H1 (cell line): Measurements from ENCODE around the gene CCDC12.

ENCODE experiments used
- EP300 ChIP-seq, 2 experiments: IDR thresholded peaks; 1 replicate in 1 of 2; 2 replicates in 1 of 2; pipeline ENCODE4 v1.6.1; 2011 to 2012; ENCODE audit warnings: low read depth in 2 of 2, low read length in 2 of 2, mild to moderate bottlenecking in 2 of 2, borderline replicate concordance in 1 of 2, inconsistent platforms in 1 of 2, moderate library complexity in 1 of 2
- FOSL1 ChIP-seq: IDR thresholded peaks from 2 replicates; pipeline ENCODE4 v1.6.1; 2011; ENCODE audit warnings: mild to moderate bottlenecking, low read depth, low read length, moderate library complexity; ENCODE audit not compliant: insufficient read depth
- HDAC2 ChIP-seq, 2 experiments: fragments of 300-600 bp in 1 of 2; sonication (generic) in 1 of 2; IDR thresholded peaks; 2 replicates each; pipeline ENCODE4 v1.6.1; 2011 to 2012; ENCODE audit warnings: low read depth in 2 of 2, low read length in 2 of 2, mild to moderate bottlenecking in 2 of 2, moderate library complexity in 2 of 2, borderline replicate concordance in 1 of 2, inconsistent platforms in 1 of 2
- RFX5 ChIP-seq: IDR thresholded peaks from 2 replicates; pipeline ENCODE4 v1.6.1; 2011; ENCODE audit warnings: low read depth, low read length, improper control_type of control experiment, borderline replicate concordance
- YY1 ChIP-seq: IDR thresholded peaks from 2 replicates; pipeline ENCODE4 v1.6.1; 2011; ENCODE audit warnings: low read depth, mild to moderate bottlenecking, low read length
- TF ChIP-seq, protein P1 (sequence below): IDR thresholded peaks from 2 replicates; pipeline ENCODE4 v1.6.1; 2011; ENCODE audit warnings: low read length, improper control_type of control experiment
- TF ChIP-seq, protein P2 (sequence below), 3 experiments: IDR thresholded peaks; 1 replicate in 2 of 3; 2 replicates in 1 of 3; pipeline versions ENCODE4 v1.5.1 to v1.6.1; 2011; ENCODE audit warnings: low read length in 3 of 3, mild to moderate bottlenecking in 3 of 3, inconsistent platforms in 2 of 3, low read depth in 1 of 3, moderate library complexity in 1 of 3; ENCODE audit not compliant: insufficient read depth in 1 of 3; ENCODE audit errors: control extremely low read depth in 1 of 3

DNA sequence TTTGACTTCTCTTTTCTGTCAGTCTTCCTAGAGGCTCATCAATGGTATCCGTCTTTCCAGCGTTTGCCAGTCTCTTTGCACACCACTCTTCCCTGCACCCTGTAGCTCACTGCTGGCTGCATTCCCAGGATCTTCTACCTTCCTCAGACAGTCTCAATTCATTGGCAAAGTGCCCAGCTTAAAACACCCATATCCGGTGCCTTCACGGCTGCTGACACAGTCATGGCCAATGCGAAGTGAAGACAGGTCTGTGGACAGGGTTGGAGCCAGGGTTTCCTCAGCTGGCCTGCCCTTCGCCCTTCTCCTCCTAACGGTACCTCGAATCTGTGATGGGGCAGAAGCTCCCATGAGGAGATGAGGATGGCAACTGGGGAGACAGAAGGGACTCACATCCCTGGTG is 62.9 kb downstream of the CCDC12 start:
- TF ChIP-seq, protein P1, sequence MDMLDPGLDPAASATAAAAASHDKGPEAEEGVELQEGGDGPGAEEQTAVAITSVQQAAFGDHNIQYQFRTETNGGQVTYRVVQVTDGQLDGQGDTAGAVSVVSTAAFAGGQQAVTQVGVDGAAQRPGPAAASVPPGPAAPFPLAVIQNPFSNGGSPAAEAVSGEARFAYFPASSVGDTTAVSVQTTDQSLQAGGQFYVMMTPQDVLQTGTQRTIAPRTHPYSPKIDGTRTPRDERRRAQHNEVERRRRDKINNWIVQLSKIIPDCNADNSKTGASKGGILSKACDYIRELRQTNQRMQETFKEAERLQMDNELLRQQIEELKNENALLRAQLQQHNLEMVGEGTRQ, result no peak
- TF ChIP-seq, protein P2, sequence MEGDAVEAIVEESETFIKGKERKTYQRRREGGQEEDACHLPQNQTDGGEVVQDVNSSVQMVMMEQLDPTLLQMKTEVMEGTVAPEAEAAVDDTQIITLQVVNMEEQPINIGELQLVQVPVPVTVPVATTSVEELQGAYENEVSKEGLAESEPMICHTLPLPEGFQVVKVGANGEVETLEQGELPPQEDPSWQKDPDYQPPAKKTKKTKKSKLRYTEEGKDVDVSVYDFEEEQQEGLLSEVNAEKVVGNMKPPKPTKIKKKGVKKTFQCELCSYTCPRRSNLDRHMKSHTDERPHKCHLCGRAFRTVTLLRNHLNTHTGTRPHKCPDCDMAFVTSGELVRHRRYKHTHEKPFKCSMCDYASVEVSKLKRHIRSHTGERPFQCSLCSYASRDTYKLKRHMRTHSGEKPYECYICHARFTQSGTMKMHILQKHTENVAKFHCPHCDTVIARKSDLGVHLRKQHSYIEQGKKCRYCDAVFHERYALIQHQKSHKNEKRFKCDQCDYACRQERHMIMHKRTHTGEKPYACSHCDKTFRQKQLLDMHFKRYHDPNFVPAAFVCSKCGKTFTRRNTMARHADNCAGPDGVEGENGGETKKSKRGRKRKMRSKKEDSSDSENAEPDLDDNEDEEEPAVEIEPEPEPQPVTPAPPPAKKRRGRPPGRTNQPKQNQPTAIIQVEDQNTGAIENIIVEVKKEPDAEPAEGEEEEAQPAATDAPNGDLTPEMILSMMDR (IDR thresholded peaks at IDR 0.05; ENCODE audit: control extremely low read depth in 1 of 3, insufficient read depth in 1 of 3, low read depth in 1 of 3, low read length in 3 of 3), result no peak
- no peak for TF ChIP-seq EP300 (IDR thresholded peaks at IDR 0.05; ENCODE audit: borderline replicate concordance in 1 of 2, low read depth in 2 of 2, low read length in 2 of 2)
- TF ChIP-seq YY1, result no peak
- TF ChIP-seq RFX5, result no peak
- TF ChIP-seq HDAC2 (IDR thresholded peaks at IDR 0.05; ENCODE audit: borderline replicate concordance in 1 of 2, low read depth in 2 of 2, low read length in 2 of 2), result no peak
- TF ChIP-seq FOSL1, result no peak
